Activated CD4-positive, alpha-beta T cell treated with anti-CD3 and anti-CD28 coated beads, Interleukin-2, amount 10 ng/mL, durations not matched to agents 24 days and 14 days (primary cell): ENCODE measurements around the gene CHST12. TPM values are rescaled to one million over a fixed set of nuclear protein-coding genes. Genes with fewer than 3 reads are reported as not detected.
"Not testable (repeated sequence)": the region's sequence is repeated elsewhere in the genome, so short reads cannot be mapped to it uniquely, and the experiment has no call there.

Experiments
- DNase-seq: peaks from one replicate; pipeline ENCODE4 v3.0.0; 2022
- H3K27ac Mint-ChIP-seq: one replicate; pipeline ENCODE4 v1.8.0; 2022; ENCODE audit warnings: mild to moderate bottlenecking, mixed read lengths
- H3K27me3 Mint-ChIP-seq: one replicate; pipeline ENCODE4 v1.8.0; 2022; ENCODE audit warnings: mixed read lengths
- H3K36me3 Mint-ChIP-seq: one replicate; pipeline ENCODE4 v1.8.0; 2022; ENCODE audit warnings: low read depth, mild to moderate bottlenecking, mixed read lengths
- H3K4me1 Mint-ChIP-seq: one replicate; pipeline ENCODE4 v1.8.0; 2021; ENCODE audit warnings: mixed read lengths
- H3K4me3 Mint-ChIP-seq: one replicate; pipeline ENCODE4 v1.8.0; 2022; ENCODE audit warnings: mild to moderate bottlenecking, moderate library complexity, mixed read lengths
- H3K9me3 Mint-ChIP-seq: one replicate; pipeline ENCODE4 v1.8.0; 2021; ENCODE audit warnings: mixed read lengths
- intact Hi-C: fragments of 100-400 bp; cut with micrococcal nuclease; formaldehyde crosslinking; loops from one replicate; pipeline ENCODE4 v1.15.1; 2023
- total RNA-seq: library from RNA; stranded (reverse); gene quantifications from 2 replicates; pipeline ENCODE4 v1.2.3, GENCODE V29; 2022

The CHST12 gene
- total RNA-seq, 1 donor from 2014 or later: 5.8 TPM

DNA sequence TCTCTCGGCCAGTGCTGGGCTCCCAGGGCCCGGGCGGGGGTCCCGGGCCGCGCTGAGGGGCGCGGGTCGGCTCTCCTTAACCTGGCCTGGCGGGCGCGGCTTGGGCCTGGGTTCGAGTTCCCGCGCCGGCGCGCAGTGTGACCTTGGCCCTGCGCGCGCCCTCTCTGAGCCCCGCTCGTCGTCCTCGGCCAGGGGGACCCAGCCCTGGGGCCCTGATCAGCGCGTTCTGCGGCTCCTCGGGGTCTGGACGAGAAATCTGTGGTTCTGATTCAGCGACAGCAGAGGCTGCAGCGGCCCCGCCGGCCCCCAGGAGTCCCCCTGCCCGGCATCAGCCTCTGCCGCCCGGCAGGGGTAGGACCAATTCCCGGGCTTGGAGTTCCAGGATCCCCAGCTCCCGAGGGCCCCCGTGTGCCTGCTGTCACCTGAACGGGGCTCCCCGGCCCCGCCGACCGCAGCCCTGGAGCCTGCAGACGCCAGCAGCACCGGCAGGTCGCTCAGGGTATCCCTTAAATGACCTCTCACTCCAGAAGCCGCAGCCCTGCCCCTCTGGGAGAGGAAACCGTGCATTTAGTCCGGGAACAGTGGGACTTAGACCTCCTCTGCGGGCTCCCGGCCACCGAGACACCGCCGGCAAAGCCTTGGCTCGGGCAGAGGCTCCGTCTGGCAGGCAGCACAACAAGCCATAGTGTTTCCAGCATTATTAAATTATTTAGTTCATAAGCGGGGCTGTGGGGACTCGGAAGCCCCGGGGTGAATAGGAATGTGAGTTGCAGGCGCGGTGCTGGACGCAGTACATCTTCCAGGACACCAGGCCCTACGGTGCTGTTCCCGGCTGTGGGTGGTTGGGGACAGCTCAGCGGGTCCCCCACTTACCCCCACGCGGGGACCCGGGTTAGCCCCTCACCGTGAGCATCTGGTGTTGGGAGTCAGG is 572 bp downstream of the CHST12 start:
- H3K27ac Mint-ChIP-seq: peak overlapping the region; percentile 85
- H3K36me3 Mint-ChIP-seq: peaks cover 3% of the 10 kb centered on the region
- DNase-seq: peak; percentile 76
- H3K4me1 Mint-ChIP-seq: peaks cover 55% of the 10 kb centered on the region
- intact Hi-C loops: loop anchor here (5.0 kb wide), 4 partner anchors 52 to 172 kb away; partner anchors contain the start of genes BRAT1, EIF3B, IQCE and MAD1L1
- H3K9me3 Mint-ChIP-seq: no peaks in the 10 kb centered on the region
- peak overlapping the region; percentile 76 for H3K4me3 Mint-ChIP-seq
- no peaks in the 10 kb centered on the region for H3K27me3 Mint-ChIP-seq

DNA sequence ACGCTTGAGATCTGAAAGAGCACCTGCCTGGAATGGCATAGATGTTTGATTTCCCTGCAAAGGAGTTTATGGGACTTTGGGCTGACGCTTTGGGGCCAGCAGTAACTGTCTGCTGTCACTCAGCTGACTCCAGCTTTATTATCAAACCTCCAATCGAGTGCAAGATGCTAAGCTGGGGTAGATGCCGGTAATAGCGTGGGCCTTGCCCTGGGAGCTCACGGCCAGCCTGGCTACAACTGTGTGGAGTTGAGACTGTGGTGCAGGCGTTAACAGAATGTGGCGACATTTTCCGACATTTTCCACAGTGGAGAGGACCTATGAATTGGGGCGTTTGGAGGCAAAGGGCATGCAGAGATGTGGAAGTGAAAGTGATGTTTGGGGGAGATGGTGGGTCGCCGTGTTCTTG is 1.3 kb downstream of the CHST12 start:
- Mint-ChIP-seq H3K27ac (peak overlapping the region; percentile 85), H3K9me3 (no peaks in the 10 kb centered on the region), H3K27me3 (no peaks in the 10 kb centered on the region), H3K36me3 (peaks cover 4% of the 10 kb centered on the region), H3K4me1 (peaks cover 59% of the 10 kb centered on the region), H3K4me3 (peak overlapping the region; percentile 76)
- DNase-seq: peak; percentile 64
- intact Hi-C loops: loop anchor here (5.0 kb wide), 4 partner anchors 52 to 172 kb away; partner anchors contain the start of genes BRAT1, EIF3B, IQCE and MAD1L1

DNA sequence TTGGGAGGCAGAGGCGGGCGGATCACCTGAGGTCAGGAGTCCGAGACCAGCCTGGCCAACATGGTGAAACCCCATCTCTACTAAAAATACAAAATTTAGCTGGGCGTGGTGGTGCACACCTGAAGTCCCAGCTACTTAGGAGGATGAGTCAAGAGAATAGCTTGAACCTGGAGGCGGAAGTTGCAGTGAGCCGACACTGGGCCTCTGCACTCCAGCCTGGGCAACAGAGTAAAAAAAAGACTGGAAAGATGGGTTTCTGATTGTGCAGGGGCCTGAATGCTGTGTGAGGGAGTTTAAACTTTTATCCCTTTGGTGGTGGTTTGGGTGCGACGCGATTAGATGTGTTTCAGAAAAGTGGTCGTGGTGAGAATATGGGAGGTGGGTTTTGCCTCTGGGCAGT is 1.8 kb downstream of the CHST12 start:
- no peaks in the 10 kb centered on the region for H3K9me3 Mint-ChIP-seq
- DNase-seq: no peak
- H3K27ac Mint-ChIP-seq: peak overlapping the region; percentile 85
- peak overlapping the region; percentile 76 for H3K4me3 Mint-ChIP-seq
- peaks cover 5% of the 10 kb centered on the region for H3K36me3 Mint-ChIP-seq
- H3K4me1 Mint-ChIP-seq: peaks cover 61% of the 10 kb centered on the region
- intact Hi-C loops: no loop called here
- no peaks in the 10 kb centered on the region for H3K27me3 Mint-ChIP-seq

DNA sequence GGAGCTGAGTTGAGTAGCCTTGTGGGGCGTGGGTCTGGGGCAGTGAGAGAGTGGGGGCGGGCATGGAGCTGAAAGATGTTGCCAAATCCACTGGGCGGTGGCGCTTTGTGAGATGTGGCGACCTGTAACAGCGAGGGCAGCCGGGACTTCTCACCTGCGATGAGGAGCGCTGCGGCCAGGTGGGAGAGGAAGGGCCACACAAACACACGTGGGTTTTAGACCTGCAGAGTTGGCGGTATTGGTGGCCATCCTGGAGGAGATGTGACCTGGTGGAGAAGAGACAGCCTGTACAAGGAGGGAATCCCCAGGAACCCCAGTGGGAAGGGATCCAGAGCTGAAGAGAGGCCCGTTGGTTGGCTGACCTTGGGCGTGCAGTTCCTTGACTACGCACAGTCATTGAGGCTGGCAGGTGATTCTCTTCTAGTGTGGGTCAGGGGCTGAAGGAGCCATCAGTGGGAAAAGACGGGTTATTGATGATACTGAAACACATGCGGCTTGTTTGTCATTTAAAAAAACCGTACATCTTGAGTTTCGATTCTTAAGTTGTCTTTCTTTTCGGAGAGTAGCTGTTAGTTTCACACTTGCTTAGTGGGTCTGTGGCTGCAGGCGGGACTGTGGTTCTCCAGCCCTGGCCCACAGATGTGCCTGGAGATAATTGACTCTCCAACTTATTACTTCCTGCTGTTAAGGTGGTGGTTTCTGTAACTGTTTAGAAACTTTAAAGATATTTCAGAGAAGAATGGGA is 2.4 kb downstream of the CHST12 start:
- peaks cover 9% of the 10 kb centered on the region for H3K36me3 Mint-ChIP-seq
- no peaks in the 10 kb centered on the region for H3K27me3 Mint-ChIP-seq
- peak overlapping the region; percentile 76 for H3K4me3 Mint-ChIP-seq
- peak overlapping the region; percentile 85 for H3K27ac Mint-ChIP-seq
- DNase-seq: peak; percentile 92
- H3K4me1 Mint-ChIP-seq: peaks cover 64% of the 10 kb centered on the region
- no peaks in the 10 kb centered on the region for H3K9me3 Mint-ChIP-seq
- intact Hi-C loops: loop anchor here (1.0 to 2.0 kb wide), 2 partner anchors 13 to 873 kb away; no protein-coding TSS in a partner anchor

DNA sequence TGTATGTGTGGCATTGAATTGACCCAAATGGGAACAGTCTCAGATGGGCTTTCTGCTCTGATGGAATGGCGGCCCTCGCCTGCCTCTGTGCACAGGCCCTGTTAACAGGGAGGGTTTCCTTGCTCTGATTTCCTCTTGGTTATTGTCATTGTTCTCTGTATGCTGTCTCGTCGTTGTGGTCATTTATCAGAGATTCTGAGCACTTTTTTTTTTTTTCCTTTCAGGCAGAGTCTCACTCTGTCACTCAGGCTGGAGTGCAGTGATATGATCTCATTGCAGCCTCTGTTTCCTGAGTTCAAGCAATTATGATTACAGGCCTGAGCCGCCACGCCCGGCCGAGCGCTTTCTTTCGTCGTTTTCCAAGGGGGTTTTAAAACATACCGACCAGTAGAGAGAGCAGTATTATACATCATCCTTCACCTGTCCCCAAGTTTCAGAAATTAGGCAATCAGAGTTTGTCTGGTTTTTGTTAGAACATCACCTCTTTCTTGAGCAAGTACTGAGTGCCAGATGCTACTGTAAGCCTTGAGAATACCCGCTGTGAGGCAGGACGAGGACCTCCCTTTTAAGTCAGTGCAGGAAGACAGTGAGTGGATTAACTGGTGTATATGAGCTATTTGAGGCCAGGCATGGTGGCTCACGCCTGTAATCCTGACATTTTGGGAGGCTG is 6.5 kb downstream of the CHST12 start:
- intact Hi-C loops: no loop called here
- Mint-ChIP-seq H3K4me3 (peak overlapping the region; percentile 16), H3K36me3 (peaks cover 14% of the 10 kb centered on the region)

DNA sequence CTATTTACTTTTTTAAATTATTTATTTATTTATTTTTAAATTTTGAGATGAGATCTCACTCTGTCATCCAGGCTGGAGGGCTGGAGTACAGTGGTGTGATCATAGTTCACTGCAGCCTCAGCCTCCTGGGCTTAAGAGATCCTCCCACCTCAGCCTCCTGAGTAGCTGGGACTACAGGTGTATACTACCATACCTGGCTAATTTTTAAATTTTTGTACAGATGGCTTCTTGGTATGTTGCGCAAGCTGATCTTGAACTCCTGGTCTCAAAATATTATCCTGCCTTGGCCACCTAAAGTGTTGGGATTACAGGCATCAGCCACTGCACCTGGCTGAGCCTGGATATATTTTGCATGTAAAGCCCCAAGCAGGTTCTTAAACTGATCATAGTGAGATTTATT is 7.6 kb downstream of the CHST12 start:
- no peaks in the 10 kb centered on the region for H3K27me3 Mint-ChIP-seq
- no peak overlapping the region for H3K4me3 Mint-ChIP-seq
- no peaks in the 10 kb centered on the region for H3K9me3 Mint-ChIP-seq
- DNase-seq: no peak
- peaks cover 18% of the 10 kb centered on the region for H3K36me3 Mint-ChIP-seq
- intact Hi-C loops: no loop called here
- H3K4me1 Mint-ChIP-seq: peaks cover 47% of the 10 kb centered on the region
- no peak overlapping the region for H3K27ac Mint-ChIP-seq

More for the DNA sequence above, 6.5 kb downstream of the CHST12 start:
- H3K27ac Mint-ChIP-seq: peak overlapping the region; percentile 25
- H3K27me3 Mint-ChIP-seq: no peaks in the 10 kb centered on the region
- H3K4me1 Mint-ChIP-seq: peaks cover 57% of the 10 kb centered on the region
- no peaks in the 10 kb centered on the region for H3K9me3 Mint-ChIP-seq
- no peak for DNase-seq

DNA sequence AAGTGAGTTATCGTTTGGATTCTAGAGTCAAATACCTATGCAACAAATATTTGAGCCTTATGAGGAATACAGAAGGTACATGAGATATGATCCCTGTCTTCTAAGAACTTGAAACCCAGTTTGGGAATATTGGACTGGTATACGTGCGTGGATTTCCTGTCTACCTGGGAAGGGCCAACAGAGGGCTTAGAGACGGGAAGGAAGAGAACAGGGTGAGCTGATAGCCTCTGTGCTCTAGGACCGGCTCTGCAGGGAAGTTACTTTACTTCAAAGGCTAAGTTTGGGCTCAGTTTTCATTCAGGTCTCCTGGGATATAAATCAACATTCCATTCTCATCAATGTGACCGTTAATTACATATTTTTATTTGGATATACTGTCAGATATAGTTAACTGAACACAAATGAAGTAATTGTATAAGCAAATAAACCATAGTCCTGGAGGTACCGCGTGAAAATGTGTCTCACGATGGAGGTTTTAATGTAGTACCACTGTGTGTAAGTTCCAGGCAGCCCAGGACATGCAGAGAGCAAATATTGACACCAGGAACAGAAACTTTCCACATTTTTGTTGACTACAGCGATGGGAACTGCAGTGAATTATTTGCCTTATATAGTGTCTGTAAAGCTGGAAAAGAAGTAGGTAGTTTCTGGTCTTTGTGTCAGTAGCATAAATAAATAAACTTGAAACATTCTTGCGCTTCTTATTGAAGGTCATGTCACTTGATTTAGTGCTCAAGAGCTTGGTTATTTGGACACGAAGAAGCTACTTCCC is 8.6 kb downstream of the CHST12 start:
- H3K9me3 Mint-ChIP-seq: no peaks in the 10 kb centered on the region
- no peak for DNase-seq
- no peak overlapping the region for H3K4me3 Mint-ChIP-seq
- H3K4me1 Mint-ChIP-seq: peaks cover 46% of the 10 kb centered on the region
- H3K36me3 Mint-ChIP-seq: peaks cover 20% of the 10 kb centered on the region
- no peaks in the 10 kb centered on the region for H3K27me3 Mint-ChIP-seq
- intact Hi-C loops: no loop called here
- no peak overlapping the region for H3K27ac Mint-ChIP-seq

DNA sequence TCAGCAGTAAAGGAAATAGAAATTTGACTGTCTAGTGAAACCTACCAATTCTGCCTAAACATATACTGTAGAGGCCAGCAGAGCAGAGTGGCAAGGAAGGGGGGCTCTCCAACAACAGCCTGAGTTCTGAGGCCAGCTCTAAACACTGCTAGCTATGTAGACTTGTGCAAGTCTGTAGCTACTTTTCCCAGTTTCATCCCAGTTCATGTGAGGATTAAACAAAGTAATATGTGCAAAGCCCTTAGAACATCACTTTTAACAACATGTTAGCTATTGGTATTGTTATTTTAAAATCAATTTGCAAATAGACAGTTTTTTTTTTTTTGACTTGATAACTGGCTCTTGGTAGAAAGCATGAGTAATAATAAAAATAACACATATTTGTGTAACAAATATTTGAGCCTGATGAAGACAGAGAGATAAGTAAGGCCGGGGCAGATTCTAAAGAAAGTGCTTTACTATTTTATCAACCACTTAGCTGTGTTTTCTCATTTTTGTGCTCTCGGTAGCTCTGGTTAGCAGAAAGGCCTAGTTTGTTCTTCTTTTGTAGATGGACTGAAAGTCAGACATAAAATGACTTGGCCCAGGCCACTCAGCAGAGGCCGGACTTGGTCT is 9.3 kb downstream of the CHST12 start:
- DNase-seq: no peak
- peaks cover 47% of the 10 kb centered on the region for H3K4me1 Mint-ChIP-seq
- intact Hi-C loops: no loop called here
- H3K36me3 Mint-ChIP-seq: peaks cover 20% of the 10 kb centered on the region
- H3K4me3 Mint-ChIP-seq: no peak overlapping the region
- H3K9me3 Mint-ChIP-seq: no peaks in the 10 kb centered on the region
- H3K27me3 Mint-ChIP-seq: no peaks in the 10 kb centered on the region
- H3K27ac Mint-ChIP-seq: no peak overlapping the region

DNA sequence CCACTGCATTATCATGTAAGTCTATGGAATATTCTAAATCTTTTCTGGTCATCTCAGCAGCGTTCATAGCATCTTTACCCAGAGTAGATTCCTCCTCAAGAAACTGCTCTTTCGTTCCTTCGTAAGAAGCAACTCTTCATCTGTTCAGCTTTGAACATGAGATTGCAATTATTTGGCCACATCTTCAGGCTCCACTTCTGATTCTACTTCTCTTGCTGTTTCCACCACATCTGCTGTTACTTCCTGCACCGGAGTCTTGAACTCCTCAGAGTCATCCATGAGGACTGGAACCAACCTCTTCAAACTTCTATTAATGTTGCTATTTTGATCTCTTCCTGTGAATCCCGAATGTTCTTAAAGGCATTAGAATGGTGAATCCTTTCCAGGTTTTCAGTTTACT is 12.7 kb downstream of the CHST12 start:
- Mint-ChIP-seq H3K27me3 (no peaks in the 10 kb centered on the region), H3K9me3 (no peaks in the 10 kb centered on the region), H3K27ac (no peak overlapping the region), H3K4me1 (peaks cover 35% of the 10 kb centered on the region), H3K4me3 (no peak overlapping the region), H3K36me3 (peaks cover 21% of the 10 kb centered on the region)
- DNase-seq: no peak
- intact Hi-C loops: no loop called here

DNA sequence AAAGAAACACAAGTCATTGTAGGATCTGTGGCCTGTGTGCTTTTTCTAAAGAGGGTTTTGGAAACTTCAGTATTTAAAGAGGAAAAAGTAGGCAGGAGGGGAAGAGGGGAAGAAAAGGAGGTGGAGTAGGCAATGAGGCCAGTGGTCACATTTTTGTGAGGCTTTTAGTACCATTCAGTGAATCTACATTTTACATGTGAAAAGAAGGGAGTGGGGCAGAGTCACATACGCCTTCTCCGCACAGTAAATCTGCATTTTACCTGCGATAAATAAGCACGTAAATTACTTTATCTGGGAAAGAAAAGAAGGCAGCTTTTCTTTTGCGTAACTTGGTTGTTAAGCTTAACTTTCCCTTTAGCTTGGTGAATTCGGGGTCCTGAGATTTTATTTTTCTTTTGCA is 13.2 kb downstream of the CHST12 start:
- H3K4me1 Mint-ChIP-seq: peaks cover 35% of the 10 kb centered on the region
- H3K36me3 Mint-ChIP-seq: peaks cover 21% of the 10 kb centered on the region
- H3K9me3 Mint-ChIP-seq: no peaks in the 10 kb centered on the region
- no peak overlapping the region for H3K27ac Mint-ChIP-seq
- no peak for DNase-seq
- intact Hi-C loops: no loop called here
- no peaks in the 10 kb centered on the region for H3K27me3 Mint-ChIP-seq
- H3K4me3 Mint-ChIP-seq: no peak overlapping the region

DNA sequence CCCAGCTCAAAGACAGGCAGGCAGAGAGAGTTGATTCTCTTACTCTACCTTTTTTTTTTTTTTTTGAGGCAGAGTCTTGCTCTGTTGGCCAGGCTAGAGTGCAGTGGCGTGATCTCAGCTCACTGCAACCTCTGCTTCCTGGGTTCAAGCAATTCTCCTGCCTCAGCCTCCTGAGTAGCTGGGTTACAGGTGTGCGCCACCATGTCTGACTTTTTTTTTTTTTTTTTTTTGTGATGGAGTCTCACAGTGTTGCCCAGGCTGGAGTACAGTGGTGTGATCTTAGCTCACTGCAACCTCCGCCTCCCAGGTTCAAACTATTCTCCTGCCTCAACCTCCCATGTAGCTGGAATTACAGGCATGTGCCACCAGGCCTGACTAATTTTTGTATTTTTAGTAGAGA is 13.8 kb downstream of the CHST12 start:
- H3K4me3 Mint-ChIP-seq, intact Hi-C loops, H3K27ac Mint-ChIP-seq, H3K27me3 Mint-ChIP-seq, H3K9me3 Mint-ChIP-seq, DNase-seq: not testable (repeated sequence)
- Mint-ChIP-seq H3K4me1 (peaks cover 33% of the 10 kb centered on the region), H3K36me3 (peaks cover 24% of the 10 kb centered on the region)

DNA sequence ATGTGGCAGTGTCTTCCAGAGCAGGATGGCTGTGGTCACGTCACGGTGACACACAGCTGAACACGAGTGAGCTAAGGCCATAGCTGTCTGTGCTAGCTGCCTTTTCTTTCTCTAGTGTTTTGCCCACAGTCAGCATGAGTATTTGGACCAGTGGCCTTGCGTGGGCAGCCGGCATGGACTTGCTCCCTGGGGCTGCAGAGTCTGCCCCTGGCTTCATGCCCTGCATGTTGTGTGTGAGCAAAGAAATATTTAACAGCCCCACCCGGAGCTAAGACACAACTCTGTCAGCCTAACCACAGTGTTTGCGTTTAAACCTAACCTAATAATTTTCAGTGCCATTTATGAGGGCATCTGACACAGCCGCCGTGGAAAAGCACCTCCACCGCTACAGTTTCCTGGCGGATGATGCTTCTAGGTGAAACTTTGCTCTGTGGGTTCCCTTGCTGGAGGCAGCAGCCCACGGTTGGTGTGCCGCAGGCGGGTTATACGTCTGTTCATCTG is 14.6 kb downstream of the CHST12 start:
- Mint-ChIP-seq H3K27me3 (no peaks in the 10 kb centered on the region), H3K36me3 (peaks cover 23% of the 10 kb centered on the region), H3K4me3 (peak overlapping the region; percentile 14), H3K27ac (no peak overlapping the region), H3K9me3 (no peaks in the 10 kb centered on the region), H3K4me1 (peaks cover 32% of the 10 kb centered on the region)
- intact Hi-C loops: loop anchor here (1.0 kb wide), 1 partner anchor 12 kb away; no protein-coding TSS in a partner anchor
- DNase-seq: peak; percentile 77
